GM10266 (cell line): ENCODE data around the gene NFIL3.

ENCODE experiments used
- DNase-seq: peaks from one replicate; pipeline ENCODE4 v3.0.0; 2012; ENCODE audit errors: extremely low spot score
- CTCF ChIP-seq: IDR thresholded peaks from 2 replicates; pipeline ENCODE4 v1.5.1; 2012; ENCODE audit warnings: mild to moderate bottlenecking, low read depth; ENCODE audit not compliant: control insufficient read depth, insufficient read depth; ENCODE audit errors: missing control alignments

The NFIL3 gene

GRCh38 chr9:91416096-91416712, 7.4 kb downstream of the NFIL3 start:
- no peak for TF ChIP-seq CTCF
- no peak for DNase-seq

- peak; percentile 67 for DNase-seq
- TF ChIP-seq CTCF, result no peak
These were observed 8.3 kb downstream of the NFIL3 start for GRCh38 chr9:91415290-91415689.

GRCh38 chr9:91412941-91413340, 10.7 kb downstream of the NFIL3 start:
- no peak for DNase-seq
- TF ChIP-seq CTCF, result no peak

GRCh38 chr9:91411096-91411771, 12.4 kb downstream of the NFIL3 start:
- TF ChIP-seq CTCF, result no peak
- DNase-seq, result no peak

- TF ChIP-seq CTCF, result no peak
- no peak for DNase-seq
These were observed 13.5 kb downstream of the NFIL3 start for GRCh38 chr9:91410161-91410560.

- no peak for TF ChIP-seq CTCF
- DNase-seq, result no peak
These were observed 15.2 kb downstream of the NFIL3 start for GRCh38 chr9:91408475-91408874.

- TF ChIP-seq CTCF, result no peak
- no peak for DNase-seq
These were observed 15.9 kb downstream of the NFIL3 start for GRCh38 chr9:91407580-91408318.
